Hematopoietic multipotent progenitor cell (in vitro differentiated cells): ENCODE results near the gene AGPAT1. TPM values are rescaled to one million over a fixed set of nuclear protein-coding genes. Genes with fewer than 3 reads are reported as not detected.
A peak's percentile ranks its signal among the peaks of the same experiment; 100 is the strongest.
"Not testable (repeated sequence)": the region's sequence is repeated elsewhere in the genome, so short reads cannot be mapped to it uniquely, and the experiment has no call there.

Experiments used
- DNase-seq, 3 donors: peaks; one replicate each; pipeline ENCODE4 v3.0.0-alpha.2; 2011 to 2015; ENCODE audit warnings: low read depth in 2 of 3, low spot score in 2 of 3
- total RNA-seq: library from RNA; depleted of rRNA; stranded (reverse); fragments of >200 nt; gene quantifications from one replicate; pipeline ENCODE4 v1.2.3, GENCODE V29; 2012

The AGPAT1 gene
- total RNA-seq, 1 donor: 41.7 TPM

DNA sequence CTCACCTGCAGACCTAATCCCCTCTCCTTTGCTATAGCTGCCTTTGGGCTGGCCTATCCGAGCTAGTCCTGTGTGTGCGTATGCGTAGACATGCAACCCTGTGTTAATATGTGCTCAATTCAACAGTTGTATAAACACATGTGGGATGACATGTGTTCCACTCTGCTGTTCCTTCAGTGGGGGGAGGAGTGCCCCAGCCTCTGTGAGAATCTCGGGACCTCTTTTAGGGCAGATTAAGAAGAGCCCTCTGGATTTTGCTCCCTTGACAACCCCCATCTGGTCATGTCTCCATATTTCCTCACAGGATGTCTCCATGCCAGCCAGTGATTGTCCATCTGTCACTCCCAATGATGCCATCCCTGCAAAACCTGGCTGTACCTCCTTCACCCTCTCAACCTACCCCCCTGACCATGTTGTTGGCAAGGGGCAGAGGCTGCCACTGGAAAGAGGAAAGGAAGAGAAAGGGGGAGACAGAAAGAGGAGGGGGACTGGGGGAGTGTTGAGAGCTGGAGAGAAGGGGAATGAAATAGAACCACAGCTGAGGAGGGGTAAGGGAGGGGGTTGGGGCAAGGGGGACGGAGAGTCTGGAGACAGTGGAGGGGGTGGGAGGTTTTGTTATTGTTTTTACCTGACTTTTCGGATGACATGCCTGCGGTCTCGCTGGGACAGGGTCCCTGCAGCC, 24.6 kb downstream of the AGPAT1 start:
- no peak for DNase-seq

DNA sequence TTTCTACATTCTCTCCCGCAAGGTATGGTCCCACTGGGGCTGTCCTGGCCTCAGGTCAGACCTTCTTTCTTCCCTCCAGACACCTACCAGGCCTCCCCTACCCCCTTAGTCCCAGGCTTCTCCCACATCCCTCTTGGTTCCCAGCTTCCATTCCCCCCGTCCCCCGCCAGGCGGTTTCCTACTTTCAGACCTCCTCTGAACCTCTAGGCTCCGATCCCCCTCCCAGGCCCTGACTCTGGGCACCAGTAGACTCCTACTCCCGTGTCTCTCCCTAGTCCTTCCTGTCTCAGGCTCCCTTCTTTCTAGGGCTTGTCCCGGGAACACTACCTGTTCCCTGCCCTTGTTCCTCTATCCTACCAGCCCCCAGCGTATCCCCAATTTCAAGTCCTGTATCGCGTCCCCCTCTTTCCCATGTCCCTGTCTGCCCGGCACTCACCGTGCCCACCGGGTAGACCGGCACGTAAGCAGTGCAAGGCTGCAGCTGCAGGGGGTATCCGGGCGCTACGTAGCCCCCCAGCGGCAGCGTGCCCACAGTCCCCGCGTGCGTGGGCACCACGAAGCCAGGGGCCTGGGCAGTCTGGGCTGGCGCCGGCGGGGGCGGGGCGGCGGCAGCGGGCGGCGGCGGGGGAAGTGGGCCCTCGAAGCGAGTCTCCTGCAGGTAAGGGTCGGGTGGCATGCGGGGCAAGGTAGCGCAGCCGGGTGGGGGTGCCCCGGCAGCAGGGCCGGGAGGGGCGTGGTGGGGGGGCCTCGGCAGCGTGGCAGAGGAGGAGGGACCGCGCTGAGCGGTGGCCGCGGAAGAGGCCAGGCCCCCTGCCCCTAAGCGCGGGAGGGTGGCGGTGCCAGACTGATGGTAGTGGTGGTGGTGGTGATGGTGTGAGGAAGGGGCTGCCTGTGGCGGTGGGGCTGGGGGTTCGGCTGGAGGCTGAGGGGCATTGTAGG, 25.7 kb downstream of the AGPAT1 start:
- no peak for DNase-seq

DNA sequence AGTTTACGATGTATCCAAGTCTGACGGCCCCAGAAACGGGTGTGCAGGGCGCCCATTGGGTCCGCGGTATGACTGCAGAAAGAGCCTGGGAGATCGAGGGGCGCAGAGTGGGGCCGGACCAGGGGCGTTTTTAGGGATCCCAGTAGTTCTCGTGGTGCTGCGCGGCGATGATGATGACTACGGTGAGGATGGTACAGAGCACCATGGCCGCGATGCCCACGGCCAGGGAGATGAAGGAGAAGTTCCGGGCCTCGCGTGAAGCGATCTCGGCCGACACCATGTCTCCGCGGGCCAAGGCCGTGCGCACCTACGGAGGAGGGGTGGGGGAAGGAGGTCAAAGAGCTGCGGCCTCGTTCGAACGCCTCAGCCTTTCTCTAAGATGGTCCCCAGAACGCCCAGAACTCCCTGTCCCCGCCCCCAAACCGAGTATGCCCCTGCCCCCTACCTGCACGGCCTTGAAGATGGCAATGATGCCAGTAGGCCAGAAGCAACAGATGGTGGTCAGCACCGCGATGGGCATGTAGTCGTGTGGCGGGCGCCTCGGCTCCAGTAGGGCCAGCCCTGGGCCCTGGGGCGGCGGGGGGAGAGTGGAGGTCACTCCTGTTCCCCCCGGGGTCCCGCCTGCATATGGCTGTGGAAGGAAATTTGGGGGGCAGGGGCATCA, 26.7 kb downstream of the AGPAT1 start:
- DNase-seq: no peak

DNA sequence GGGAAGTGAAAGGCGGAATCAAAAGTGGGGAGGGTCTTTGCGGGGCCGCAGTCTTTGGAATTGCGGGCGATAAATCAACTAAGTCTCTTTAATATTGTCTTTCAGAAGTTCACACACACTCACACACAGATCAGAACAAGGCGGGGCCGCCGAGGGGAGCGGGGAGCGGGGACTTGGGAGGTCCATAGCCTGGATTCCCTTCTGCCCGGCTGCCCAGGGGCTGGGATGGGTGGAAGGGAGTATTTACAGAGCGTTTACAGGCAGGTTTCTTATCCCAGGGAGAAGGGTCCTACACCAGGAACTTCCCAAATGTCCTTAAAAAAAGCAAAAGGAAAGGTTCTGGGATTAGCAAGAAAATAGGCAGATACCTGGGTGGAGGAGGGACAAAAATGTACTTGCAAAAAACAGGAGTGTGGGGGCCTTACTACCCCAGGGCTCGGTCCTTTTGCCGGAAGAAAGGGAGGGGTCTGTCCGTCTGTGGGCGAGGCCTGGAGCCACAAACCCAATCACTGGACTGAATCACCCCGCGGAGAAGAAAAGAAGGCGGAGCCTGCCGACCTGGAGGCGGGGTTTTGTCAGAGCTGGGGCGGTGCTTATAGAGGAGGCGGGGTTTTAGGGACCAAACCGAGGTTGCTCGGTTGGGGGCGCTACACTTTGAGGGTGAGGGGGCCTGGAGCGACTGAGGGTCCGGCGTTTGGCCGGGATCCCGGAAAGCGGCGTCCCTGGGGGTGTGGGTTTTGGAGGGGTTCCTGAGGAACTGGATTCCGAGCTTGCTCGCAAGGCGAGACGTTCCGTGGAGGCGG, 27.4 kb downstream of the AGPAT1 start:
- DNase-seq: peak in 2 of 3 donors; percentile 85 to 93

DNA sequence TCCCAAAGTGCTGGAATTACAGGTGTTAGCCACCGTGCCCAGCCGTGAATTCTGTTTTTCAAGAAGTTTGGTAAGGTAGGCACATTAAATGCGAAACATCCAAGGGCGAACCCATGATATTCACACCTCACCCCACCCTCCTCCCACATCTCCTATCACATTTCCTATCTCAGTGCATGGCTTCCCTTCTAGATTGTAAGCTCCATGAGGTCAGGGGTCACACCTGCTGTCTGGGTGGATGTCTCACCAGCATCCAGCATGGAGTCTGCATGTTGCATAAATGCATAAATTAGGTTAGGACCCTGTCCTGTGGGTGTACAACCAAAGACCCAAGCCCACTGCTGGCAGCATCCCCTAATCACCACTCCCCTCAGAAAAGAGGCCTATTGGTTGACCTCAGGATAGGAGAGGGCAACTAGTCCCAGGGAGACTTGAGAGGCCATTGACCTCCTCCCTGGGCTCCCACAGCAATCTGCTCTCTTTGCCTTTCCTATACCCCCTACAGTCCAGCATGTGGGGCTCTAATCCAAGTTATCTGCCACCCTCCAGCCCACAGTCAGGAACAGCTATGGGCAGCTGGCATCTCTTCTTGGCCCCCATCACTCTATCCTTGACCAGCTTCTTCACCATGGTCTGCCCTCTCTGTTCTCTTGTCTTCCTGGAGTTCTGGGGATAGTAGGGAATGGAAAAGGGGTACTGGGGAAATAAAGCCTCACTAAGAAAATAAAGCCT, 28.3 kb downstream of the AGPAT1 start:
- peak in 1 of 3 donors; percentile 36 for DNase-seq

DNA sequence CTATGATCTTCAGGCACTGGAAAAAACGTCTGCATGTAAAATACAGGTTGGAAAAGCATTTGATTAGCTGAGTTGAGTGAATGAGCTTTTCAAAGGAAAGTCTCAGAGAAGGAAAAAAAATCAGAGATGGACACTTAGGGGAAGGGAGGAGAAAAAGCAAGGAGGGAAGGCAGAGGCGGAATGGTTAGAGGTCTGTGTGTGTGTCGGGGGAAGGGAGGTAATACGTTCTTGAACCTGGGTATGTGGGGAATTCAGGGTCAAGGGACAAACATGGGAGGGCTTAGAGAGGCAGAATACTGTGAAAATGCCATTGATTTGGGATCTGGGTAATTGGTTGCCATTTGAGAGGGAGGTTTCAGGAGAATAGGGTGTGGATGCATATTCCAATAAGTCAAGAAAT, 29.2 kb downstream of the AGPAT1 start:
- no peak for DNase-seq

DNA sequence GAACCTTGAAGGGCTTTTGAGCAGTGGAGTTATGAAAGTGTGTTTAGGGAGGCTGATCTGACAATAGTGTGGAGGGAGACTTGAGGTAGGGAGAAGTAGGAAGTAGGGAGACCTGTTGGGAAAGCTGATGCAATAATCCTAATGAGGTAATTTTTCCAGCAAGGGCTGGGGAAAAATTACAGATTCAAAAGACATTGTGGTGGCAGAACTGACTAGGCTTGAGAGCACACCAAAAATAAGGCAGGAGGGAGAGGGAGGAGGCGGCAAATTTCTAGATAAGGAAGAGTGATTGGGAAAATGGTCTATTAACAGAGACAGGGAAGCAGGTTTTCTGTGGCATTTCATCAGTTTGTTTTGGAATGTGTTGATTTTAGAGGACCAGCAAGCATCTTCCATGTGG, 29.6 kb downstream of the AGPAT1 start:
- DNase-seq: no peak

DNA sequence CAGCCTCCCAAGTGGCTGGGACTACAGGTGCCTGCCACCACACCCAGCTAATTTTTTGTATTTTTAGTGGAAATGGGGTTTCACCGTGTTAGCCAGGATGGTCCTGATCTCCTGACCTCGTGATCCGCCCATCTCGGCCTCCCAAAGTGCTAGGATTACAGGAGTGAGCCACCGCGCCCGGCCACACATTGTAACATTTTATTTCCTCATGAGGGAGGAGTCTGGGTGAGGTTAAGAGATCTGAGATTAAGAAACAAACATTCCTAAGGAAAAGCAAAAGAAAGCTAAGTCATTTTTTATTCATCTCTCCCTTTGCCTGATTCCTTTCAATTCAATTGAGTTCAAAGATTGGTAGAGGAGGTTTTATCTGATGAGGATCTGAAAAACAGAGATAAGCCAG, 31.6 kb downstream of the AGPAT1 start:
- not testable (repeated sequence) for DNase-seq

DNA sequence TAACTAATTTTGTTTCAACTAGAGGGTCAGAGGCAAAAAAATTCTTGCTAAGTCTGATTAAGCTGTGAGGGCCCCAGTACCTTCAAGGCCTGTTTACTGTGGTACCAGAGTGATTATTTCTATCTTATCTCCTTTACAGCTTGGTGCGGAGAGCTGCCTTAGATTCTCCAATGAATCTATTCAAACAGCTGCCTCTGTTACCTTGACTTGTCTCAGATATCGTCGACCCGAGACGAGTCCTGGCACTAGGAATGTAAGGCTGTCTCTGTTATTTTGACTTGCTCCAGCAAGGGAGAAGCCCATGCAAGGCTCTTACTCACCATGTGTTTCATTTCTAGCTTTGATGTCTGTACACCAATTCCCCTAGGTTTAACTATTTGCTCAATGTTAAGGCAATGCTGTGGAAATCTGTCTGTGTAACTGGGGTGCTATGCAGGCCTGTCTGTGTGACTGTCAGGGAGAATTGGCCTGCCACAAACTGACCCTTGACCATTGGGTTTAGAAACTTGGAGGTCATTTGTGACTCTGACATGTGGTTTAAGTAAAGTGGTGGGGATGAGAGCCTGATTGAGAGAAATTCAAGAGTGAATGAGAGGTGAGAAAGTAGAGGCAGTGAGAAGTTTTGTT, 35.4 kb downstream of the AGPAT1 start:
- no peak for DNase-seq

DNA sequence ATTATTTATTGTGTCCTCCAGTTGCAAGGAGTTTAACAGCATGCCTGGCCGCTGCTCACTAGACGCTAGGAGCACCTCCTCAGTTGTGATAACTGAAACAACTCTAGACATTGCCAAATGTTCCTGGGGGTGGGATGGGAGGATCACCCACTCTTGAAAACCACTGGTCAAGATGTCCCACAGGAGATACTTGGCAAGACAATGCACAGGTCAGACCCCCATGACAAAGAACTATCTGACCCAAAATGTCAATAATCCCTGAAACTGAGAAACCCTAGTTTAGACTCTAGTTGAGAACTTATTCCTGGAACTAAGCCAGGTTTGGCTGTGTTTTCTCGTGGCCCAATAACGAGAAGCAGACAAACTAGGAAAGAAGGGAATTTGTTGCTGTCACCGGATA, 36.3 kb downstream of the AGPAT1 start:
- no peak for DNase-seq

DNA sequence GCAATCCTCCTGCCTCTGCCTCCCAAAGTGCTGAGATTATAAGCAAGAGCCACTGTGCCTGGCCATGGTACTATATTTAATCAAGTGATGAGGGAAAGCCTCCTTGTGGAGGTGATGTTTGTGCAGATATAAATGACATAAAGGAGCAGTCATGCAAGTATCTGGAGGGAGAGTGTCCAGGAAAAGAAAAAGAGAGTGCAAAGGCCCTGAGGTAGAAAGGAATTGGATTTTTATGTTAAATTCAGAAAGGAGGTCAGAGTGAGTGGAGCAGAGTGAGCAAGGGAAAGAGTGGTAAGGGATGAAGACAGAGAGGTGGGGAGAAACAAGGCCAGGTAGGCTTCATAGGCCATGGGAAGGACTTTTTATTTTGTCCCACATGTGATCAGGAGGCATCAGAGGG, 38.4 kb downstream of the AGPAT1 start:
- no peak for DNase-seq

DNA sequence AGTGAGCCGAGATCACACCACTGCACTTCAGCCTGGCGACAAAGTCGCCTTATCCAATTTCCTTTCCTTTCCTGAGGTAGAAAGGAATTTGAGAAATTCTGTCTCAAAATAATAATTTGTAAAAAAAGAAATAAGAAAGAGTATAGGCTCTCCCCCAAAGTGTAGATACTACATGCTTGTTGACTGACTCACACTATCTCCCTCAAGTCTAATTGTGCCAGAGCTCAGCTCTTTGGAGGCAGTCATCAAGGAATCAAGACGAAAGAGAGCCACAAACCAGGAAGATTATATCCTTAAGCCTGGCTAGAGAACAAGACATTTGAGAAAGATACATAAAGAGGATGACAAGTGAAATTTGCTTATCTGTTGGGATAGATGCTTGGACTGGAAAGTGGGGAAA, 42.1 kb downstream of the AGPAT1 start:
- DNase-seq: no peak

DNA sequence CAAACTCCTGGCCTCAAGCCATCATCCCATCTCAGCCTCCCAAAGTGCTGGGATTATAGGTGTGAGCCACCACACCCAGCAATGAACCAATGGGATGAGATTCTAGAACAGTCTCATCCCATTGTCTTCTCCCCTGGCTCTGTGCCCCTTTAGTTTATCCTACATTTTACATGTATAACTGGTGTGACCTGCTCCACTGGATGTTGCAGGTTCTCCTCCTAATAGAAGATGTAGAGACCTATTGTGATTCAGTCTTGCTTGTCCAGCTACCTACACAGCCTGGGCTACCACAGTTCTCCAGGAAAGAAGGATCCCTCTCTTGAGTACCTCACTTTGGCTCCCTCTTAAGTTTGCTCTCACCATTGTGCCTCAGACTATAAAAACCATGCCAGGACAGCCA, 43.8 kb downstream of the AGPAT1 start:
- no peak for DNase-seq

DNA sequence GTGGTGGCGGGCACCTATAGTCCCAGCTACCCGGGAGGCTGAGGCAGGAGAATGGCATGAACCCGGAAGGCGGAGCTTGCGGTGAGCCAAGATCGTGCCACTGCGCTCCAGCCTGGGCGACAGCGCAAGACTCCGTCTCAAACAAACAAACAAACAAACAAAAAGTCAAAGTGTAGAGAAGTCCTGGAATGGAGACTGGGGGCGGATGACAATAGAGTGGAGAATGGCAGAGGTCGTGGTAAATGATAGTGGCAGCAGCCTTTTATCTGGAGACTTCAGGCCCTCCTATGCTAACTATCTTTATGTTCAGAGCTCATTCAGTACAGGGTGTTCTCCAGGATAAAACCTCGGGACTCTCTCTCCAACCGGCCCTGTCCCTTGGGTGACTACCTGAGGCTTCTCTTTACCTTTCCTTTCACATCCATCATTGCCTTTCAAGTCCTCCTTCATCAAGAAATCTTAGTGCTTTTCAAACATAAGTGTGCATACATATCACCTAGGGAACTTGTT, 44.4 kb downstream of the AGPAT1 start:
- DNase-seq: peak in 1 of 3 donors; percentile 39

DNA sequence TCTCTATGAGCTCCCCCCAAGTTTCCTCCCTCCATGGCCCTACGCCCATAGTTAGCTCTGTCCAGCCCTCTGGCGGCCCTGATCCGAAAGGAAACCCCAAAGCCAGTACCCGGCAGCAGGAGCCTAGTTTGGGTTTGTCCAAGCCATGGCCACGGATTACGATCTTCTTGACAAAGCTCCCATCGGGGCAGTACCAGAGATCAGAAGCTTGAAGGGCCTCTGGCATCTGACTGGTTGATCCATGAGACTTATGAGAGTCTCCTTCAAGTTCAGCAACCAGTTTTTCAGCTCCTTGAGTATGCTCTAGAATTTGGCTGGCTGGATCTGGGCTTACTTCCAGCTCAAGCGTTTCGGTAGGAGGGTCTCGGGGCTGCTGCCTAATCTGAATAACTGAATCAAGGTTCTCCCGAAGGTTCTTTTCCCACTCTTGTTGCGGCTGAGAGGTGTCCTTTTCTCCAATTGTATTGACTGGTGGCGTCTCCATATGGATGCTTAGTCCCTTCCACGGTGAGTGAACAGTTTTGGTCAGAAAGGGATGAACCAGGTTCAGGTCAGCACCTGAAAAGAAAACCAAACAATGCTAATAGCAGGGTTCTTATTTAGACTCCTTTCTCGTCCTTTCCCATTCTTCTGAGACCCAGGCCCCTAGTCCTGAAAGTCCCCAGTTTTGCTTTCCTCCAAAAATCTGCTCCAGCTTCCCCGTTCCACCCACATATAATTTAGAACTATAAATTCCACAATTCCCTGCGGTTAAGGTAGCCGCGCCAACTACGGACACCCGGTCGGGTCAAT, 46.4 kb downstream of the AGPAT1 start:
- DNase-seq: no peak

DNA sequence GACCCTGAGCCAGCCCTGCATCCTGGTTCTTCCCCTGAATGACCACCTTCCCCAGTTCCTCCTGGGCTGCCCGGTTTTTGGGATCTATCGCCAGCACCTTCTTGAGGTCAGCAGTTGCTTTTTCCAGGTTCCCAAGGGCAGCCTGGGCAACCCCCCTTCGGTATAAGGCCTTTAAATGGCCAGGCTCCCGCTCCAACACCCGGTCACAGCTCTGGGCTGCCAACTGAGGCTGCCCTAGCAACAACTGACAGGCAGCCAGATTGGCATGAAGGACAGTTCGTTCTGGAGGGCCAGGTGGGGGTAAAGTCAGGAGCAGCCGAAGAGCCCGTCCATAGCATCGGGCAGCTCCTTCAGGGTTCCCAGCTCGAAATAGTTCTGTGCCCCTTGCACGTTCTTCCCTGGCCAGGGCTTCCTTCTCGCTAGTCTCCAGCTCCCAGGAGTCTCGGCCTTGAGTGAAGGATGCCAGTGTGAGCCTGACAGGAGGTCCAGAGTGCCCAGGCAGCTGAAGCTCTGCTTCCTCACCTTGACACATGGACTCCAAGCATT, 47.1 kb downstream of the AGPAT1 start:
- no peak for DNase-seq

DNA sequence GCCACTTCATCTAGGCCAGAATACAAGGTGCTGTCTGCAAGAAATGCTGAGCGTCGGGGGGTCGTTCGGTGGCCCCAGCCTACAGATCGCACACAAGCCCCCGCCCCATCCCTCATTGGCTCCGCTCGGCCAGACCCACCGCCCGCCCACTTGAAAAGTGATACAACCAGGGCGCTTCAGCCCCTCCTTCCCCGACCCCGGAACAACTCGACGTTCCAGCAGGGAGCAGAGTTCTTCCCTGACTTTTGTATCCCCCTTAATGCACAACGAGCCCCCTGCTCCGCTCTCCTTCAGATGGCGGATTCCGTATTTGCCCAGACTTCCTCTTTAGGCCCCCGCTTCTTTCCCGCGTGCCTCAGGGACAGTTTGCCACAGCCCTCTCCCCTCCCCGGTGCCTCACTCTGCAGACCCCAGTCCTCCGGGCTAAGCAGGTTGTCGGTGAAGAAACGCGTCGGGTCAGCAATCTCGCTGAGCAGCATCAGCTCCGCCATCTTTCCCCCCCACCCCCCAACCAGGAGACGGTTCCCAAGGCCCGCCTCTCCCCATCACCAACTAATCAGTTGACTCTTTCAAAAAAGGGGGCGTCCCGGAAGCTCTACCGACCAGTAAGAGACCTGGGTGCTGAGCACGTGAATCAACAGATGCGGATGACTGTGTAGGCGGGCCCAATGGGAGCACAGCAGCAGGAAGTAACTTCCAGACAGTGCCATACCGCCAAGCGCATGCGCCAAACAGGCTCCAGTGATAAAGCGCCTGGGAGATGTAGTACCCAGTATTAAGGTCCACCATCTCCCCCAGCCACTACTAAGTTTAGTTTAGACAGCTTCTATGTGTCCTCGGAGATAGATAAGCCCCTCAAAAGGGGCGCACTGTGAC, 47.9 kb downstream of the AGPAT1 start, which contains the start of gene ATF6B:
TSS of gene ATF6B (minus strand) at position 530 of the 876 bp plus-strand sequence. CDS start at position 491, 39 bp downstream.
- DNase-seq: peak; percentile 86 to 100 (median 99)
